SK-N-SH treated with all-trans-retinoic acid at 6 μM for 48 hours (cell line): ENCODE results near the gene SMAD3.

Experiments used
- ATAC-seq: fragments of 200-7000 bp; cut with Tn5 transposase; 3 replicates; pipeline ENCODE4 v1.9.1; 2020; ENCODE audit warnings: mild to moderate bottlenecking, moderate library complexity
- ARNTL ChIP-seq: fragments of 450-650 bp; formaldehyde crosslinking; IDR thresholded peaks from 2 replicates; pipeline ENCODE4 v1.5.0; 2020; ENCODE audit warnings: low read depth, mild to moderate bottlenecking, moderate library complexity, borderline replicate concordance
- BACH2 ChIP-seq: fragments of 250-450 bp; sonication (Bioruptor Pico); IDR thresholded peaks from 2 replicates; pipeline ENCODE4 v1.9.0; 2021; ENCODE audit warnings: mild to moderate bottlenecking, borderline replicate concordance
- CSDC2 ChIP-seq: fragments of 250-450 bp; sonication (Bioruptor Pico); IDR thresholded peaks from 2 replicates; pipeline ENCODE4 v1.5.0; 2020; ENCODE audit warnings: mild to moderate bottlenecking, moderate library complexity
- ESRRG ChIP-seq: fragments of 250-450 bp; sonication (Bioruptor Pico); IDR thresholded peaks from 2 replicates; pipeline ENCODE4 v1.6.1; 2021; ENCODE audit warnings: mild to moderate bottlenecking
- GLIS3 ChIP-seq: fragments of 250-450 bp; sonication (Bioruptor Pico); IDR thresholded peaks from 2 replicates; pipeline ENCODE4 v1.5.0; 2020; ENCODE audit warnings: mild to moderate bottlenecking, moderate library complexity
- ISL1 ChIP-seq: fragments of 250-450 bp; sonication (Bioruptor Pico); IDR thresholded peaks from 2 replicates; pipeline ENCODE4 v2.1.2; 2022; ENCODE audit warnings: mild to moderate bottlenecking, moderate library complexity
- OSR1 ChIP-seq: fragments of 250-450 bp; sonication (Bioruptor Pico); IDR thresholded peaks from 2 replicates; pipeline ENCODE4 v1.8.0; 2022; ENCODE audit warnings: moderate library complexity, mild to moderate bottlenecking, inconsistent platforms
- PPARA ChIP-seq: fragments of 250-450 bp; sonication (Bioruptor Pico); IDR thresholded peaks from 2 replicates; pipeline ENCODE4 v1.5.0; 2020; ENCODE audit warnings: mild to moderate bottlenecking, borderline replicate concordance
- RARB ChIP-seq: fragments of 250-450 bp; sonication (Bioruptor Pico); IDR thresholded peaks from 2 replicates; pipeline ENCODE4 v1.8.0; 2021; ENCODE audit warnings: mild to moderate bottlenecking, moderate library complexity
- SNAI2 ChIP-seq: fragments of 250-450 bp; sonication (Bioruptor Pico); IDR thresholded peaks from 2 replicates; pipeline ENCODE4 v1.5.0; 2020; ENCODE audit warnings: mild to moderate bottlenecking, moderate library complexity
- TCF4 ChIP-seq: fragments of 250-450 bp; sonication (Bioruptor Pico); IDR thresholded peaks from 2 replicates; pipeline ENCODE4 v1.8.0; 2021; ENCODE audit warnings: mild to moderate bottlenecking, moderate library complexity, borderline replicate concordance
- TOX ChIP-seq: fragments of 250-450 bp; sonication (Bioruptor Pico); IDR thresholded peaks from 2 replicates; pipeline ENCODE4 v1.8.0; 2021; ENCODE audit warnings: mild to moderate bottlenecking, moderate library complexity, borderline replicate concordance
- ZC3H10 ChIP-seq: fragments of 250-450 bp; sonication (Bioruptor Pico); IDR thresholded peaks from 2 replicates; pipeline ENCODE4 v1.5.1; 2021; ENCODE audit warnings: mild to moderate bottlenecking, moderate library complexity
- ZFP3 ChIP-seq: fragments of 250-450 bp; sonication (Bioruptor Pico); IDR thresholded peaks from 2 replicates; pipeline ENCODE4 v1.5.0; 2020; ENCODE audit warnings: mild to moderate bottlenecking, moderate library complexity
- ZFP30 ChIP-seq: fragments of 450-650 bp; formaldehyde crosslinking; IDR thresholded peaks from 2 replicates; pipeline ENCODE4 v1.5.0; 2022; ENCODE audit warnings: mild to moderate bottlenecking, moderate library complexity
- ZNF565 ChIP-seq: fragments of 450-650 bp; formaldehyde crosslinking; conservative IDR thresholded peaks from 2 replicates; pipeline ENCODE4 v1.5.0; 2020; ENCODE audit warnings: low read depth, mild to moderate bottlenecking, moderate library complexity
- ZNF70 ChIP-seq: fragments of 450-650 bp; formaldehyde crosslinking; IDR thresholded peaks from 2 replicates; pipeline ENCODE4 v1.5.0; 2020; ENCODE audit warnings: mild to moderate bottlenecking, moderate library complexity
- ZNF8 ChIP-seq: fragments of 450-650 bp; formaldehyde crosslinking; IDR thresholded peaks from 2 replicates; pipeline ENCODE4 v1.5.0; 2020; ENCODE audit warnings: mild to moderate bottlenecking, moderate library complexity
- TF ChIP-seq, protein P1 (sequence below): fragments of 250-450 bp; sonication (Bioruptor Pico); IDR thresholded peaks from 2 replicates; pipeline ENCODE4 v1.8.0; 2020; ENCODE audit warnings: mild to moderate bottlenecking, moderate library complexity, borderline replicate concordance
- TF ChIP-seq, protein P2 (sequence below): fragments of 250-450 bp; sonication (Bioruptor Pico); IDR thresholded peaks from 2 replicates; pipeline ENCODE4 v1.8.0; 2021; ENCODE audit warnings: low read depth, mild to moderate bottlenecking, moderate library complexity, borderline replicate concordance
- TF ChIP-seq, protein P3 (sequence below): fragments of 250-450 bp; sonication (Bioruptor Pico); IDR thresholded peaks from 2 replicates; pipeline ENCODE4 v1.5.1; 2020; ENCODE audit warnings: low read depth, mild to moderate bottlenecking, moderate library complexity
- TF ChIP-seq, protein P4 (sequence below): fragments of 250-450 bp; sonication (Bioruptor Pico); IDR thresholded peaks from 2 replicates; pipeline ENCODE4 v1.5.1; 2021; ENCODE audit warnings: mild to moderate bottlenecking, moderate library complexity
- TF ChIP-seq, protein P5 (sequence below): fragments of 250-450 bp; sonication (Bioruptor Pico); IDR thresholded peaks from 2 replicates; pipeline ENCODE4 v1.5.0; 2020; ENCODE audit warnings: mild to moderate bottlenecking, moderate library complexity

Gene SMAD3

DNA sequence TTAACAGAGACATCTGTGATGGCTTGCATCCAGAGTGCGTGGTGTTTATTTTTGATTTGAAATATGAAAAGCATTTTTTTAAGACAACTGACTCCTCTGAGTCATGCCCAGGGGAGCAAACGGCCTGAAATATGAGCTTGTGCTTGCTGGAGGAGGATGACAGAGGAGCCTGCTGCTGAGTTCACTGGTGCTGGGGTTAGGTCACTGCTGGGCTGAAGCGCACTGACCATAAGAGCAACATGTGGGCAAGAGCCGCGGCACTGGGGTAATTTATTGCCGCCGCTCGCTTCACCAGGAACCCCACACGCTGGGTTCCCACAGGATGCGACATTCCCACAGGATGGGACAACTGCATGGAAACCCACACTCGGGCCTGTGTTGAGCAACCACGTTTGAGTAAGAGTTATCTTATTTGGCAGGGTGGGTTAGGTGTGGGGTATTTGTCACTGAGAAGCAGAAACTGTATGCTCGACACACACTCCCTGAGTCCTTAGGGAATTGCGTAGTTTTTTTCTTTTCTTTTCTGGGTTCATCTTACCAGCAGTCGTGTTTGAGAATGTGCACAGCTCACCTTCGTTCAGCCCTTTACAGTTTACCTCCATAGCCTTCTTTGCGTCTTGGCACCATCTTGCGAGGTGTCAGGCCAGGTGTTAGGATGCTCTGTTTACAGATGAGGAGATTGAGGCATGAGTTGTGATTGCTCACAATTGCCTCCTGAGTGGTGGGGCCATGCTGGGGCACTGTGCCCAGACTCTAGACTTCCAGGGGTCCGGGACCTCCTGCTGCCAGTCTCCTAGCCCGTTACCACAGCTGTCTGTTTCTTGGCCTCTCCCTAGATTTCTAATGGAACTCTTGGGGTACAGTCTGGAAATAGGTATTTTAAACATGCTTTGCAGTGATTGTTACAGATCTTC is 60.4 kb downstream of the SMAD3 start:
- ATAC-seq = peak; percentile 85
- TF ChIP-seq GLIS3 (CRISPR knock-in tag) (0 out of 2 replicates have a peak, but pooled peaks have one; percentile 55), BACH2 (no peak), SNAI2 (CRISPR knock-in tag) (peak; percentile 35; the same call in 1 of the 2 replicates), ESRRG (CRISPR knock-in tag) (no peak), ISL1 (peak; percentile 43; the same call in 1 of the 2 replicates), TCF4 (CRISPR knock-in tag) (no peak), ZNF8 (CRISPR knock-in tag) (no peak), ZFP3 (CRISPR knock-in tag) (peak; percentile 82), ZFP30 (no peak), OSR1 (CRISPR knock-in tag) (no peak), RARB (CRISPR knock-in tag) (no peak), TOX (CRISPR knock-in tag) (no peak), ZNF565 (CRISPR knock-in tag) (0 out of 2 replicates have a peak, but pooled peaks have one; percentile 58), CSDC2 (CRISPR knock-in tag) (peak; percentile 94), ZC3H10 (CRISPR knock-in tag) (peak; percentile 8; the same call in 1 of the 2 replicates), ARNTL (CRISPR knock-in tag) (no peak), ZNF70 (CRISPR knock-in tag) (no peak), PPARA (CRISPR knock-in tag) (no peak)
- TF ChIP-seq, protein P1, sequence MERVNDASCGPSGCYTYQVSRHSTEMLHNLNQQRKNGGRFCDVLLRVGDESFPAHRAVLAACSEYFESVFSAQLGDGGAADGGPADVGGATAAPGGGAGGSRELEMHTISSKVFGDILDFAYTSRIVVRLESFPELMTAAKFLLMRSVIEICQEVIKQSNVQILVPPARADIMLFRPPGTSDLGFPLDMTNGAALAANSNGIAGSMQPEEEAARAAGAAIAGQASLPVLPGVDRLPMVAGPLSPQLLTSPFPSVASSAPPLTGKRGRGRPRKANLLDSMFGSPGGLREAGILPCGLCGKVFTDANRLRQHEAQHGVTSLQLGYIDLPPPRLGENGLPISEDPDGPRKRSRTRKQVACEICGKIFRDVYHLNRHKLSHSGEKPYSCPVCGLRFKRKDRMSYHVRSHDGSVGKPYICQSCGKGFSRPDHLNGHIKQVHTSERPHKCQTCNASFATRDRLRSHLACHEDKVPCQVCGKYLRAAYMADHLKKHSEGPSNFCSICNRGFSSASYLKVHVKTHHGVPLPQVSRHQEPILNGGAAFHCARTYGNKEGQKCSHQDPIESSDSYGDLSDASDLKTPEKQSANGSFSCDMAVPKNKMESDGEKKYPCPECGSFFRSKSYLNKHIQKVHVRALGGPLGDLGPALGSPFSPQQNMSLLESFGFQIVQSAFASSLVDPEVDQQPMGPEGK (CRISPR knock-in tag) = no peak
- TF ChIP-seq, protein P2, sequence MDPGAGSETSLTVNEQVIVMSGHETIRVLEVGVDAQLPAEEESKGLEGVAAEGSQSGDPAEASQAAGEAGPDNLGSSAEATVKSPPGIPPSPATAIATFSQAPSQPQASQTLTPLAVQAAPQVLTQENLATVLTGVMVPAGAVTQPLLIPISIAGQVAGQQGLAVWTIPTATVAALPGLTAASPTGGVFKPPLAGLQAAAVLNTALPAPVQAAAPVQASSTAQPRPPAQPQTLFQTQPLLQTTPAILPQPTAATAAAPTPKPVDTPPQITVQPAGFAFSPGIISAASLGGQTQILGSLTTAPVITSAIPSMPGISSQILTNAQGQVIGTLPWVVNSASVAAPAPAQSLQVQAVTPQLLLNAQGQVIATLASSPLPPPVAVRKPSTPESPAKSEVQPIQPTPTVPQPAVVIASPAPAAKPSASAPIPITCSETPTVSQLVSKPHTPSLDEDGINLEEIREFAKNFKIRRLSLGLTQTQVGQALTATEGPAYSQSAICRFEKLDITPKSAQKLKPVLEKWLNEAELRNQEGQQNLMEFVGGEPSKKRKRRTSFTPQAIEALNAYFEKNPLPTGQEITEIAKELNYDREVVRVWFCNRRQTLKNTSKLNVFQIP = 0 out of 2 replicates have a peak, but pooled peaks have one; percentile 10
- TF ChIP-seq, protein P3, sequence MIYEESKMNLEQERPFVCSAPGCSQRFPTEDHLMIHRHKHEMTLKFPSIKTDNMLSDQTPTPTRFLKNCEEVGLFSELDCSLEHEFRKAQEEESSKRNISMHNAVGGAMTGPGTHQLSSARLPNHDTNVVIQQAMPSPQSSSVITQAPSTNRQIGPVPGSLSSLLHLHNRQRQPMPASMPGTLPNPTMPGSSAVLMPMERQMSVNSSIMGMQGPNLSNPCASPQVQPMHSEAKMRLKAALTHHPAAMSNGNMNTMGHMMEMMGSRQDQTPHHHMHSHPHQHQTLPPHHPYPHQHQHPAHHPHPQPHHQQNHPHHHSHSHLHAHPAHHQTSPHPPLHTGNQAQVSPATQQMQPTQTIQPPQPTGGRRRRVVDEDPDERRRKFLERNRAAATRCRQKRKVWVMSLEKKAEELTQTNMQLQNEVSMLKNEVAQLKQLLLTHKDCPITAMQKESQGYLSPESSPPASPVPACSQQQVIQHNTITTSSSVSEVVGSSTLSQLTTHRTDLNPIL (CRISPR knock-in tag) = no peak
- TF ChIP-seq, protein P4, sequence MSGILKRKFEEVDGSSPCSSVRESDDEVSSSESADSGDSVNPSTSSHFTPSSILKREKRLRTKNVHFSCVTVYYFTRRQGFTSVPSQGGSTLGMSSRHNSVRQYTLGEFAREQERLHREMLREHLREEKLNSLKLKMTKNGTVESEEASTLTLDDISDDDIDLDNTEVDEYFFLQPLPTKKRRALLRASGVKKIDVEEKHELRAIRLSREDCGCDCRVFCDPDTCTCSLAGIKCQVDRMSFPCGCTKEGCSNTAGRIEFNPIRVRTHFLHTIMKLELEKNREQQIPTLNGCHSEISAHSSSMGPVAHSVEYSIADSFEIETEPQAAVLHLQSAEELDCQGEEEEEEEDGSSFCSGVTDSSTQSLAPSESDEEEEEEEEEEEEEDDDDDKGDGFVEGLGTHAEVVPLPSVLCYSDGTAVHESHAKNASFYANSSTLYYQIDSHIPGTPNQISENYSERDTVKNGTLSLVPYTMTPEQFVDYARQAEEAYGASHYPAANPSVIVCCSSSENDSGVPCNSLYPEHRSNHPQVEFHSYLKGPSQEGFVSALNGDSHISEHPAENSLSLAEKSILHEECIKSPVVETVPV (CRISPR knock-in tag) = no peak
- TF ChIP-seq, protein P5, sequence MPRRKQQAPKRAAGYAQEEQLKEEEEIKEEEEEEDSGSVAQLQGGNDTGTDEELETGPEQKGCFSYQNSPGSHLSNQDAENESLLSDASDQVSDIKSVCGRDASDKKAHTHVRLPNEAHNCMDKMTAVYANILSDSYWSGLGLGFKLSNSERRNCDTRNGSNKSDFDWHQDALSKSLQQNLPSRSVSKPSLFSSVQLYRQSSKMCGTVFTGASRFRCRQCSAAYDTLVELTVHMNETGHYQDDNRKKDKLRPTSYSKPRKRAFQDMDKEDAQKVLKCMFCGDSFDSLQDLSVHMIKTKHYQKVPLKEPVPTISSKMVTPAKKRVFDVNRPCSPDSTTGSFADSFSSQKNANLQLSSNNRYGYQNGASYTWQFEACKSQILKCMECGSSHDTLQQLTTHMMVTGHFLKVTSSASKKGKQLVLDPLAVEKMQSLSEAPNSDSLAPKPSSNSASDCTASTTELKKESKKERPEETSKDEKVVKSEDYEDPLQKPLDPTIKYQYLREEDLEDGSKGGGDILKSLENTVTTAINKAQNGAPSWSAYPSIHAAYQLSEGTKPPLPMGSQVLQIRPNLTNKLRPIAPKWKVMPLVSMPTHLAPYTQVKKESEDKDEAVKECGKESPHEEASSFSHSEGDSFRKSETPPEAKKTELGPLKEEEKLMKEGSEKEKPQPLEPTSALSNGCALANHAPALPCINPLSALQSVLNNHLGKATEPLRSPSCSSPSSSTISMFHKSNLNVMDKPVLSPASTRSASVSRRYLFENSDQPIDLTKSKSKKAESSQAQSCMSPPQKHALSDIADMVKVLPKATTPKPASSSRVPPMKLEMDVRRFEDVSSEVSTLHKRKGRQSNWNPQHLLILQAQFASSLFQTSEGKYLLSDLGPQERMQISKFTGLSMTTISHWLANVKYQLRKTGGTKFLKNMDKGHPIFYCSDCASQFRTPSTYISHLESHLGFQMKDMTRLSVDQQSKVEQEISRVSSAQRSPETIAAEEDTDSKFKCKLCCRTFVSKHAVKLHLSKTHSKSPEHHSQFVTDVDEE (CRISPR knock-in tag) = no peak
- TF ChIP-seq, all 23 proteins: peak for 8
